Progenitor cell of endocrine pancreas (in vitro differentiated cells): ENCODE results near the gene SLC29A3. TPM values are rescaled to one million over a fixed set of nuclear protein-coding genes. Genes with fewer than 3 reads are reported as not detected.

ENCODE experiments used
- DNase-seq: peaks from one replicate; pipeline ENCODE4 v3.0.0; 2021; ENCODE audit warnings: low spot score; ENCODE audit not compliant: unreplicated experiment
- H3K27ac Mint-ChIP-seq: 2 replicates; pipeline ENCODE4 v1.8.0; 2021; ENCODE audit warnings: mild to moderate bottlenecking, moderate library complexity, mixed read lengths
- H3K27me3 Mint-ChIP-seq: 2 replicates; pipeline ENCODE4 v1.8.0; 2021; ENCODE audit warnings: mixed read lengths
- H3K36me3 Mint-ChIP-seq: 2 replicates; pipeline ENCODE4 v1.8.0; 2022; ENCODE audit warnings: mixed read lengths; ENCODE audit not compliant: insufficient read depth
- H3K4me1 Mint-ChIP-seq: 2 replicates; pipeline ENCODE4 v1.8.0; 2021; ENCODE audit warnings: low read depth, mixed read lengths
- H3K4me3 Mint-ChIP-seq: 2 replicates; pipeline ENCODE4 v1.8.0; 2021; ENCODE audit warnings: low read depth, mild to moderate bottlenecking, moderate library complexity, mixed read lengths
- H3K9me3 Mint-ChIP-seq: 2 replicates; pipeline ENCODE4 v1.8.0; 2021; ENCODE audit warnings: low read depth, mixed read lengths
- CTCF ChIP-seq: fragments of 200-600 bp; sonication (generic); IDR thresholded peaks from one replicate; pipeline ENCODE4 v1.5.0; 2021; ENCODE audit warnings: antibody characterized with exemption, mild to moderate bottlenecking; ENCODE audit not compliant: unreplicated experiment
- total RNA-seq: library from RNA; stranded (reverse); gene quantifications from 2 replicates; pipeline ENCODE4 v1.2.1, GENCODE V29; 2021

The SLC29A3 gene
- total RNA-seq, 1 donor from 2014 or later, result 13.7 TPM

DNA sequence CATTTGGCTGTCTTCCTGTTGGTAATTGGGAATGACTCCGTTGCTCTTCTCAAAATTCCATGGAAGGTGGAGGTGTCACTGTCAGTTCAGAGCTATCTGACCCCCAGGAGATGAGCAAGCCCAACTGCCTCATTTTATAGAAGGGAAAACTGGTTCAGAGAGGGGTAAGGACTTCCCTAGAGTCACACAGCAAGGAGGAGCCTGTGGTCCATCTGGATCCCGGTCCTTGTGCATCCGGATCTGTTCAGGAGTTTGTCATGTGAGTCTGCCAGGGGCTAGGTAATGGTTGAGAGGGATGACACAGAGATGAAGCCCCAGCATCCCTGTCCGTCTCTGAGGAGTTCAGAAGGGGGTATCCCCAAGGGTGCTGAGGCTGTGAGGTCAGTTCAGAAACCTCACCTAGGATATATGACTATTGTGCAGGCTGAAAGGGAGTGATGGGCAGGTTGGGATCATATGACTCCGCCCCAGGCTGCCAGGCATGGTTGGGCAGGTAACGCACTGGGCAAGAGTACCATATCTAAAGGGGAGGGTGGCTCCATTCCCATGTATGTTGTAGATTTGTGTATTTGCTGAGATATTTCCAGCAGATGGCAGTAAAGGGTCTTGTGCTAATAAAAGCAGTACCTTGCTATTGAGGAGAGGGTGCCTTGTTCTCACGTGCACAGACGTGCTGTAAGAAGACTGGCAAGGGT lies 16.0 kb upstream of the SLC29A3 start:
- Mint-ChIP-seq H3K27ac (no peak overlapping the region), H3K27me3 (no peaks in the 10 kb centered on the region), H3K4me1 (peaks cover 10% of the 10 kb centered on the region), H3K36me3 (no peaks in the 10 kb centered on the region), H3K9me3 (no peaks in the 10 kb centered on the region), H3K4me3 (no peak overlapping the region)
- no peak for DNase-seq
- TF ChIP-seq CTCF, result peak; percentile 60

- Mint-ChIP-seq H3K4me1 (peaks cover 10% of the 10 kb centered on the region), H3K27me3 (no peaks in the 10 kb centered on the region), H3K27ac (no peak overlapping the region), H3K36me3 (no peaks in the 10 kb centered on the region), H3K9me3 (no peaks in the 10 kb centered on the region), H3K4me3 (no peak overlapping the region)
- peak; percentile 0 for TF ChIP-seq CTCF
- DNase-seq, result no peak
These were observed 15.5 kb upstream of the SLC29A3 start for GRCh38 chr10:71303569-71303907.

DNA sequence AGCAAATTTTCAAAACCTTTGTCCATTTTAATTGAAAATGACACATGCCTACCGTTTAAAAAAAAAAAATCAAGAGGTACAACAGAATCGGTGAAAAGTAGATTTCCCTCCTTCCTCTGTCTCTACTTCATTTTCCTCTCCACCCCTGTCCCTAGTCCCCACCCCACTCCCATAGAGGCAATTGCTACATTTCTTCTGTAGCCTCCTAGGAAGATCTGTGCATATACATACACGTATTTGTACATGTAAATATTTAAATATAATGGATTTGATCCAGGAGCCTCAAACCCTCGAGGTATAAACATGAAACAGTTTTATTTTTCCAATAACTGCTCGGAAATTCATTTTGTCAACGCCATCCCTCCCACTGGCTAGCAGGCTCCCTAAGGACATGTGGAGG lies 14.1 kb upstream of the SLC29A3 start:
- H3K27ac Mint-ChIP-seq, result no peak overlapping the region
- H3K36me3 Mint-ChIP-seq, result no peaks in the 10 kb centered on the region
- no peak for DNase-seq
- H3K9me3 Mint-ChIP-seq, result no peaks in the 10 kb centered on the region
- TF ChIP-seq CTCF, result no peak
- H3K27me3 Mint-ChIP-seq, result peaks cover 3% of the 10 kb centered on the region
- peaks cover 13% of the 10 kb centered on the region for H3K4me1 Mint-ChIP-seq
- H3K4me3 Mint-ChIP-seq, result no peak overlapping the region

GRCh38 chr10:71306979-71307378 lies 12.1 kb upstream of the SLC29A3 start:
- no peak overlapping the region for H3K27ac Mint-ChIP-seq
- H3K27me3 Mint-ChIP-seq, result peaks cover 8% of the 10 kb centered on the region
- no peak overlapping the region for H3K4me3 Mint-ChIP-seq
- no peak for DNase-seq
- H3K4me1 Mint-ChIP-seq, result peaks cover 20% of the 10 kb centered on the region
- no peak for TF ChIP-seq CTCF
- H3K36me3 Mint-ChIP-seq, result no peaks in the 10 kb centered on the region
- H3K9me3 Mint-ChIP-seq, result no peaks in the 10 kb centered on the region

GRCh38 chr10:71307469-71308085 lies 11.5 kb upstream of the SLC29A3 start:
- H3K4me3 Mint-ChIP-seq, result no peak overlapping the region
- DNase-seq, result no peak
- no peaks in the 10 kb centered on the region for H3K36me3 Mint-ChIP-seq
- no peak overlapping the region for H3K27ac Mint-ChIP-seq
- H3K27me3 Mint-ChIP-seq, result peaks cover 8% of the 10 kb centered on the region
- TF ChIP-seq CTCF, result no peak
- no peaks in the 10 kb centered on the region for H3K9me3 Mint-ChIP-seq
- peaks cover 20% of the 10 kb centered on the region for H3K4me1 Mint-ChIP-seq
